NB4 (cell line): ENCODE measurements around the gene TBRG4.

Experiments
- CTCF ChIP-seq: IDR thresholded peaks from one replicate; pipeline ENCODE4 v1.5.1; 2012; ENCODE audit warnings: low read depth, low read length
- MAX ChIP-seq: IDR thresholded peaks from 2 replicates; pipeline ENCODE4 v1.6.1; 2011; ENCODE audit warnings: low read depth, low read length
- MYC ChIP-seq: IDR thresholded peaks from 2 replicates; pipeline ENCODE4 v1.6.1; 2011; ENCODE audit warnings: low read depth, low read length
- POLR2A ChIP-seq: IDR thresholded peaks from 2 replicates; pipeline ENCODE4 v1.6.1; 2011; ENCODE audit warnings: mild to moderate bottlenecking; ENCODE audit not compliant: insufficient read length; ENCODE audit errors: extremely low read depth

GRCh38 chr7:45150199-45150598 lies 38.7 kb upstream of the TBRG4 start:
- TF ChIP-seq POLR2A (no peak), CTCF (no peak), MAX (no peak), MYC (no peak)
